SIG-M5 treated with dmso at 0.1 percent for 504 hours (cell line): ENCODE data around the gene CLIC1.
"Not testable (repeated sequence)": the region's sequence is repeated elsewhere in the genome, so short reads cannot be mapped to it uniquely, and the experiment has no call there.

Source experiments
- DNase-seq: peaks from one replicate; lab custom pipeline; 2025; ENCODE audit not compliant: unreplicated experiment; lab: John Stamatoyannopoulos, UW

The CLIC1 gene

DNA sequence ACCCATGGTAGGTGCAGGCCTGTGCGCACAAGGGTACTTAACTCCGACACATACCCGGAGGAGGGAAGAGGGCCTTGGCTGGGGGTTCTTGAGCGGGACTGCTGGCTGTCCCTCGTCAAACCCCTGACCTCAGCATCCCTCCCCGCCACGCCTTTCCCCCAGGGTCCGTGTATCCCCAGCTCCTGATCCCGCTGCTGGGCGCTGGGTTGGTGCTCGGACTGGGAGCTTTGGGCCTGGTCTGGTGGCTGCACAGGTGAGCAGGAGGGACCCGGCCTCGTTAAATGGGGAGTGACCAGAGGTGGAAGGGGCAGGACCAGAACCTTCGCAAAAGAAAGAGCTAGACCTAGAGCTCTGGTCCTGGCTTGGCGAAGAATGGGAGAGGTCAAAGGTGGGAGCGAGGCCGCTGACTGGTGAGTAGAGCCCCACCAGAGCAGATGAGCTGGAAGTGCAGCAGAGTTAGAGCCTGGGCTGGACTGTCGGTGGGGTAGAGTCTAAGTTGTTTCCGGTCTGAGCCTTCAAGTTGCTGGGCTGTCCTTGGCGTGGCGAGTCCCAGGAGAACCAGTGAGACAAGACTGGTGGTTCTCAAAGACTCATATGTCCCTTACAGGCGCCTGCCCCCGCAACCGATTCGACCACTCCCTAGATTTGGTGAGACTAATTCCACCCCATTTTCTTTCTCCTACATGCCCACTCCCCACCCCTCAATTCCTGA is 12.2 kb downstream of the CLIC1 start:
- DNase-seq: no peak

DNA sequence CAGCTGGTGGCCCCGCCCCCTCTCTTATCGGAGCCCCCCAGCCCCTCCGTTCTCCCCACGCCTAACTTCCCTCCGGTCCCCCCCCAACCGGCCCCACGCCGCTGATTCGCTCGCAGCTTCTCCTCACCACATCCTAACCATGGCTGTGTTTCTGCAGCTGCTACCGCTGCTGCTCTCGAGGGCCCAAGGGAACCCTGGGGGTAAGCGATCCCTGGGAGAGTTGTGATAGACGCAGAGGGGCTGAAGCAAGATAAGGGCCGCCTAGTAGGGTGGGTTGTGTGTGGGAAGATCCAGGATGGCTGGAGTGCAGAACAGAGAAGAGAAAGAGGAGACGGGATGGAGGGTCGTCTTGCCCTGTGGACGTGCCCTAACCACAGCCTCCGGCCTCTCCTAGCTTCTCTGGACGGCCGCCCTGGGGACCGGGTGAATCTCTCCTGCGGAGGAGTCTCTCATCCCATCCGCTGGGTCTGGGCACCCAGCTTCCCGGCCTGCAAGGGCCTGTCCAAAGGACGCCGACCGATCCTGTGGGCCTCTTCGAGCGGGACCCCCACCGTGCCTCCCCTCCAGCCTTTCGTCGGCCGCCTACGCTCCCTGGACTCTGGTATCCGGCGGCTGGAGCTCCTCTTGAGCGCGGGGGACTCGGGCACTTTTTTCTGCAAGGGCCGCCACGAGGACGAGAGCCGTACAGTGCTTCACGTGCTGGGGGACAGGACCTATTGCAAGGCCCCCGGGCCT is 12.9 kb downstream of the CLIC1 start, which contains the start of gene MPIG6B:
TSS of gene MPIG6B (plus strand) at position 129 of the 735 bp plus-strand sequence. CDS start at position 140, 11 bp downstream.
- no peak for DNase-seq

DNA sequence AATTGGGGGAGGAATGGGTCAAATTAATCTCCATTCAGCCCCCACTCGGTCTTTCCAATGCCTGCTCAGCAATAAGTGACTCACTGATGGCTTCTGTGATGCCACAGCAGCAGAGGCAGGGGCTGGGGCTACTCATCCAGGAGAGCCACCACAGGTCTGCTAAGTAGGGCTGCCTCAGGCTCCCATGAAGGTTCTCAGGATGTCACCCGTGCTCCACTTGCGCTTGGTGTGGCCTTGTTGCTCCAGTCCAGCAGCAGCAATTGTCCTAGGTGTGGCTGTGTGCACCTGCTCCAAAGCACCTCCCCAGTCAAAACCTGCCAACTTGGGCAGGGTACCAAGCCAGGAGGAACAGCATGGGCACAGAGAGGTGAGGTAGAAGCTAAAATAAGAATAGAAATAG is 14.2 kb downstream of the CLIC1 start:
- DNase-seq: no peak

DNA sequence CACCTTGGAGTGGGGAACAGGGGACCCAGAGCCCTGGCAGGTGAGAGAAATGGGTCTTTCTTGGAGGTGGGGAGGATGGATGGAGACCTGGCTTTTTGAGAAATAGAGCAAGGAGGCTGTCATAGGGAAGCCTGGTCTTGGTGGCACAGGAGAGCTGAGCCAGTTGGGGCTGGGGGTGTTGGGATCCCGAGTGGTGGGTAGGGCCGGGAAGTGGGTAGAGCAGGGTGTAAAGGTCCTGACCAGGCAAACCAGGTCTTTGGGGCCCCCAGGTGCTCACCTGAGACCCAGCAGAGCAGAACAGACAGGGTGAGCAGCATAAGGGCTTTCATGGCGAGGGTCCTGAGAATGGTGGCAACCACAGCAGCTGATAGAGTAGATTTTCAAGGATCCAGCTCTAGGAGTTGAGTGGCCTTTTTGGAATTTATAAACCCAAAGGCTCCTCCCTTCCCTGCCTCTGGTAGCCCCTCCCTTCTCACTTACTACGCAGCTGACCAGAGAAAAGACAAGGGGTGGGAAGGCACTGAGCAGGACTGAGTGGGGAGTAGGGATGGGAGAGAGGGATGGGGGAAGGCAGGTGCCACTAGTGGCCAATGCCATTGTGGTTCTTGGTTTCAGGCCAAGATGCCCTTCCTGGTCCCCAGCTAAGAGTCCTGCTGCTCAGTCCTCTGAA is 14.8 kb downstream of the CLIC1 start, which contains the start of gene LY6G6C:
TSS of gene LY6G6C (minus strand) at position 396 of the 670 bp plus-strand sequence. CDS start at position 329, 67 bp downstream.
- no peak for DNase-seq

DNA sequence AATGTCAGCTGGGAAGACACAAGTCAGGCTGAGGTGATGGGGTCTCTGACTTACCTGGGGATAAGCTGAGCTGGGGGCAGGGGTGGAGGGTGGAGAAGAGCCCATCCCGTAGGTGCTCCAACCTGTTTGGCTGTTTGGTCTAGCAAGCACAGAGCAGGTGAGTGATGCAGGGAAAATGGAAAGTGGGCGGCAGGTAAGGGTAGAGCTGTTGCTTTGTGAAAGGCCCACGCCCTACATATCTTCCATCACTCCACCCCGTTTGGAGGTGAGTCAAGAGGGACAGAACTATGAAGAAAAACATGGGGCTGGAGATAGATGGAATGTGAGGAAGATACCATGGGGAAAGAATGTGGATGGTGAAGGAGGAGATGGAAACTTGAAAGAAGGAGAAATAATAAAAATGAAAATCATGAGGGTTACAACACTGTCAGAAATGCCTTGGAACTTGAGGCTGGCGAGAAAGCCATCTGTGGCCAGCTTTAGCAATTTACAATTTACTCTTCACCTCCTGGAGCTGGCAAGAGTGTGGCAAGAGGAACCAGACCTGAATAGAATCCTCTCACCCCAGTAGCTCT is 16.0 kb downstream of the CLIC1 start:
- DNase-seq: no peak

DNA sequence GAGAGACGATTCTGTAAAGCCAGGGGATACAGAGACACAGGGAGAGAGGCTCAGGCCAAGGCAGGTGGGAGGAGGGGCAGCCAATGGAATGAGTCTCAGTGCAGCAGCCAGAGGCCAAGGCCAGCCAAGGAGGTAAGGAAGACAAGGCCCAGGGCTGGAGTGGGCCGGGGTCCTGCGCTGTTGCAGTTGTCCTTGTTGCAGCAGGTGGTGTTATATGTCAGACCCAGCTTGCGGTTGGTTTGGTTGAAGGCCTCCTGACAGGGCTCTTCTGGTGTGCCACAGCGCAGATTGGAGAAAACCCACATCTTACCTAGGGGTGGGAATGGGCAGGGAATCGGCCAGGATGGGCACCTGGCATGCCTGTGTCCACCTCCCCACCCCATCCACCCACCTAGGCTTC is 17.3 kb downstream of the CLIC1 start:
- no peak for DNase-seq

DNA sequence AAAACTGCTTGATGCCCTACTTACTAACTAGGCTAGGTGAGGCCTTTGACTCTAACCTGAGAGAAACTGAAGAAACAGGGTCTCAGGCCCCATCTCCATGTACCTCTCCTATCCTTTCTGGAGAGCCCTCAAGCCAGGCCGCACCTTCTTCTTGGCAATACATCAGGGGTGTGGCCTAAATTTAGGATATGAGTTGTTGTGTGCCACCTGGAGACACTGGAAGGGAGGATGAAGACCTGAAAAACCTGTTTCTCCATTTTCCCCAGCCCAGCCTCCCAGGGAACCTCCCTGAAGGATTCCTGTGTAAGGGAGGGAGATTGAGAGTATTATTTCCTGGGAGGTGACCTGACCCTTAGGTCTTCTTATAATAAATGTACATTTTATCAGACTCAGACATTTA is 18.1 kb downstream of the CLIC1 start:
- peak; percentile 37 for DNase-seq

DNA sequence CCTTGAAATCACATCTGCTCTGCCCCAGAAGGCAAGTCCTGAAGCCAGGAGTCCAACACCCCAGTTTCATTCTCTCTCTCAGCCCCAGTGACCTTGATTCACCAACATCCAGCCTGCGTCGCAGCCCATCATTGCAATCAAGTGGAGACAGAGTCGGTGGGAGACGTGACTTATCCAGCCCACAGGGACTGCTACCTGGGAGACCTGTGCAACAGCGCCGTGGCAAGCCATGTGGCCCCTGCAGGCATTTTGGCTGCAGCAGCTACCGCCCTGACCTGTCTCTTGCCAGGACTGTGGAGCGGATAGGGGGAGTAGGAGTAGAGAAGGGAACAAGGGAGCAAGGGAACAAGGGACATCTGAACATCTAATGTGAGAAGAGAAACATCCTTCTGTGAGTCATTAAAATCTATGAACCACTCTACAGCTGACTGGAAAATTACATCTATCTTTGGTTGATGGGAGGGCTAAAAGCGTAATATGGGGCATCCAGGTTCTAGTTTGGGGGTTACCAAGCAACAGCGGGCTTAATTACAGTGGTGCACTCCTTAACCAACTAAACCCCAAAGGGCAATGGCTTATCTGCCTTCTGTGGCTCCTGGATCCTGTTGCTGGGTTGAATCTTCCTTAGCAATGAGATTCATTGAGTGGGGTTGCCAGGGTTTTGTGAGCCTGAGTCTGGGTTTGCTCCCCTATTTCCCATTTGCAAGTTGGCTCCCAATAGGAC is 18.7 kb downstream of the CLIC1 start:
- DNase-seq: peak; percentile 8

DNA sequence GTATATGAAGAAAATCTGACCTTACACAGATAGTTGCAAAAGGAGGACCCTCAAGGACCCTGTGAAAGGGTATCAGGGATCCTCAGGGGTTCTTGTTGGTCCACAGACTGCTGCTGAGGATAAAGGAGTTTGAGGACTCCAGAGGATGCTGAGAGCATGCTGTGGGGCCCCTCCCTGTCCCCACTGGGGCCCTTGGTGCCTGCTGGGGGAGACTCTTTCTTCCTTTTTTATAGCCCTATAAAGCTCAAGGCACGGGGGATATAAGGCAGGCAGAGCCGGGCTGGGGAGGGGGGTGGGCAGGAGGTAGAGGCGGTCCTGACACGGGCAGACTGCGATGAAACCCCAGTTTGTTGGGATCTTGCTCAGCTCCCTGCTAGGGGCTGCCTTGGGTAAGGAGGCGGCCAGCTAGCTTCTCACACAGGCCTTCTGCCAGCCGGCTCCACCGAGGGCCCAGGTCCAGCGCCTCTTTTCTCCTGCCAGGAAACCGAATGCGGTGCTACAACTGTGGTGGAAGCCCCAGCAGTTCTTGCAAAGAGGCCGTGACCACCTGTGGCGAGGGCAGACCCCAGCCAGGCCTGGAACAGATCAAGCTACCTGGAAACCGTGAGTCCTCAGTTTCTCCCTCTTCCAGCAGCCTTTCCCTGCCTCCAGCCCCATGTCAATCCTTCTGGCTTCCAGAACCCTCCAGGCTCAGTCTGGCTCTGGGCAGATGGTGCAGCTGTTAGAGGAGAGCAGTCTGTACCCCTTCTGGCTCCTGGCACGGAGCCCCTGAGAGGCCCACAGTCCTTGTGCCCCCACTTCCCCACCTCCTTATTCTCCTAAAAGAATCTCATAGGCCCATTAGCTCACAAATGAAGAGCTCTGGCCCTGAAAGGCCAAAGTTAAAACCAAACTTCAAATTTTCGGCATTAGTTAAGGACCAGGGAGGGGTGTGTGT is 21.0 kb downstream of the CLIC1 start, which contains the start of gene LY6G6D:
TSS of gene LY6G6D (plus strand) at position 327 of the 937 bp plus-strand sequence. CDS start at position 335, 8 bp downstream.
- DNase-seq: no peak

DNA sequence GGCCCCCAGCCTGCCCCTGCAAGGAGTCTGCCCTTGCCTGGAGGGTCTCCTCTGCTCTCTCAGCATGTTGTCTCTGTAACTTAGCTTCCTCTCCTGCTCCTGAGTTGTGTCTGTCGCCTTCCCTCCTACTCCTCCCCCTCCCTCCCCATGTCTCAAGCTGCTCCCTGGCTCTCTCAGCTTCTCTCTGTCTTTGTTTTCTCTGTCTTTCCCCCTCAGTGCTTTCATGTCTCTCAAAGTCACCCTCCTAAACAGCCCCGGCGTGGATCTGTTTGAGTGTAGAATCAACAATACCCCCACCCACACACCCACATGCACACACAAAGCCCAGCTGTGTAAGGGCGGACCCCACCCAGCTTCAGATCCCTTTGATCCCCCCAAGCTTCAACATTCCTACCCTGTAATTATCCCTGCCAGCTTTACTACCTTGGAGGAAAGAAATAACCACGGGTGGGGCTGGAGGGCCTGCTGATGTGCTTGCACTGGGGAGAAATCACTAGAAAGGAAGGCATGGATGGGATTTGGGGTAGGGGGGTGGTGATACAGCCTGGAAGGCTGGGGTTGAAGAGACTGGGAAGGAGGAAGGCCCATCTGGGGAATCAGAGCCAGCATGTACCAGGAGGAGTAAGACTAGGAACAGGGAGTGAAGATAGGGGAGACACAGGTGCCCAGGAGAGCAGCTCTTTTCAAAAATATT is 22.2 kb downstream of the CLIC1 start:
- DNase-seq: no peak

DNA sequence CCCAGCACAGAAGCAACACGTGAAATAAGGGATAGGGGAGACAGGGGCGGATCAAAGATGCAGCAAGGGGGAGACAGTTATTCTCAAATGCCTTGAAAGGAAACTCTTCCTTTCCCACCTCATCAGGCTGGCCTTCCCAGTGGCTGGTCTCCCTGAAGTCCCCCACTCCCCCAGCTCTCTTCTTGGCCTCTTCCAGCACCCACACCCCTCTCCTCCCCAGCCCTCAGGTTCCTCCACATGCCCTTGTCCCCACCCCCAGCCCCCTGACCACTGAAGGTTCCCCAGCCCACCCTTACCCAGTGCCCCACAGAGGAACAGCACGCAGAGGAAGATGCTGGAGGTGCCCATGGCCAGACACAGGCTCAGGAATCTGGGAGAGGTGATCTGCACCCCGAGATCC is 22.9 kb downstream of the CLIC1 start:
- no peak for DNase-seq

DNA sequence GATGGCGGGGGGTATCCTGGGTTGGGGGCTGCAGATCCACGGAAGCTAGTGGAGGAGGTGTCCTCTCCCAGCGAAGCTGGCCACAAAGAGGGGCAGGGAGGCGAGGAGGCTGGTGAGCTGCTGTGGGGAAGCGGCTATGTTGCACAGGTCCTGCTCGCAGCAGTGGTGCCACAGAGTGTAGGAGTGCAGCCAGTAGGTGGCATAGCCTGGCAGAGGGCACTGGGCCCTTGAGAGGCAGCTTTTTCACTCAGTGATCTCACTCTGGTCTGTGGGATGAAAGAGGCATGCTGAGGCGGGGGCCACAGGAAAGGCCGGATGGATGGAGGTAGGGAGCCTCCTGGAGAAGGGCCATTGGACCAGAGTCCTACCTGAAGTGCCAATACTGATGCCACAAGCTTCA is 24.0 kb downstream of the CLIC1 start:
- no peak for DNase-seq

DNA sequence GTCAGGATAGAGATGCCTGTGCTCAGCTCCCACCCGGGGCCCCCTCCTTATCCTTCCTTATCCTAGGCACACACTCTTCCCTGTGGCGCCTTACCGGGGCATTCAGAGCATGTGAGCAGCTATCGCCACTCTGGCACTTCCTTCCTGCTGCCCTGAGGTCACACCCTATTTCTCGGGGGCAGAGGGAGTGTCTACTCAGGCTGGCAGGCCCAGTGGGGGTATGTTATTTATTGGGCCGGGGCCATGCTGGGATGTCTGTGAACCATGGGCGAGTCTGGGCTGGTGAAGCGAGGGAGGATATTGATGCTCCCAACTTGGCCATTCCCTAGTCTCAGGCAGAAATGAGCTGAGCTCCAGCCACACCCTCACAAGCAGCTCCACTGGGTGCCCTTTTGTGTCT is 25.1 kb downstream of the CLIC1 start:
- no peak for DNase-seq

DNA sequence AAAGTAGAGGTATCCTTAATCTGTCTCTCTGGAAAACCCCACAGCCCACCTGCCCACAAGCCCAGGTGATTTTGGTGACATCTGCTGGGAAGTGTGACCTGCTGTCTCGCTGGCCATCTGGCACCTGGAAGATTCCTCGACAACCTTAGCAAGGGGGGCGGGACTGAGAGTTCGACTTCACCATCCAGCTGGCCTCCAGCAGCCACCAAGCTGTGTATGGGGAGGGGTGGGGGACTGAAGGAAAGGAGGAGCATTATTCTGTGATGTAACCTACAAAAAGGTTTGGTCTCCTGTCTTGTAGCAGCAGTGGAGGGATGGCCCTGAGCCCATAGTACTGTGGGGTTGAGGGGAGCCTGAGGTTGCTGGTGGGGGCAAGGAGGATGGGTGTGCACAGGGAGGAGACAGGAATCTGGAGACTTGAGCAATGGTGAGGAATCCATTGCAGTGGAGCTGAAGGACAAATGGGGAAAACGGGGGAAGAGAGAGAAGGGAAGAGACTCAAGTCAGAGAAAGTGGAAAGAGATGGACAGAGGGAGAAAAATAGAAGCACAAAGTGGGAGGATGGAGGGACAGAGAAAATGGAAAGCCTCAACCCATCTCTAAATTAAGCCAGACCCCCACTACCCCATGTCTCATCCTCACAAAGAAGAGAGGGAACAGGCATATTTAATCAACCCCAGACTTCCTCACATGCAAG is 25.7 kb downstream of the CLIC1 start:
- DNase-seq: no peak

DNA sequence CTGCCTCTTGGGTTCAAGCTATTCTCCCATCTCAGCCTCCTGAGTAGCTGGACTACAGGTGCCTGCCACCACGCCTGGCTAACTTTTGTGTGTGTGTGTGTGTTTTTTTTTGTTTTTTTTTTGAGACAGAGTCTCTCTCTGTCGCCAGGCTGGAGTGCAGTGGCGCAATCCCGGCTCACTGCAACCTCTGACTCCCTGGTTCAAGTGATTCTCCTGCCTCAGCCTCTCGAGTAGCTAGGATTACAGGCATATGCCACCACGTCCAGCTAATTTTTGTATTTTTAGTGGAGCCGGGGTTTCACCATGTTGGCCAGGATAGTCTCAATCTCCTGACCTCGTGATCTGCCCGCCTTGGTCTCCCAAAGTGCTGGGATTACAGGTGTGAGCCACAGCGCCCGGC is 27.2 kb downstream of the CLIC1 start:
- not testable (repeated sequence) for DNase-seq

DNA sequence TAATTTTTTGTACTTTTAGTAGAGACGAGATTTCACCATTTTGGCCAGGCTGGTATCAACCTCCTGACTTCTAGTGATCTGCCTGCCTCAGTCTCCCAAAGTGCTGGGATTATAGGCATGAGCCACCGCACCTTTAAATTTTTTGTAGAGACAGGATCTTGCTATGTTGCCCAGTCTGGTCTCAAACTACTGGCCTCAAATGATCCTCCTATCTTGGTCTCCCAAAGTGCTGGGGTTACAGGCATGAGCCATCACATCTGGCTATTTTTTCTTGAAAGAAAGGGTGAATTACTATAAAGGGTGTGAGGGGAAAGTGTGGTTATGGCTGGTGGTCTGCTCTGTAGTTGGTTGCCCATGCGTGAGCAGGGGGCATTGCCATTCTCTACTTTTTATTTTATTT is 28.1 kb downstream of the CLIC1 start:
- no peak for DNase-seq

DNA sequence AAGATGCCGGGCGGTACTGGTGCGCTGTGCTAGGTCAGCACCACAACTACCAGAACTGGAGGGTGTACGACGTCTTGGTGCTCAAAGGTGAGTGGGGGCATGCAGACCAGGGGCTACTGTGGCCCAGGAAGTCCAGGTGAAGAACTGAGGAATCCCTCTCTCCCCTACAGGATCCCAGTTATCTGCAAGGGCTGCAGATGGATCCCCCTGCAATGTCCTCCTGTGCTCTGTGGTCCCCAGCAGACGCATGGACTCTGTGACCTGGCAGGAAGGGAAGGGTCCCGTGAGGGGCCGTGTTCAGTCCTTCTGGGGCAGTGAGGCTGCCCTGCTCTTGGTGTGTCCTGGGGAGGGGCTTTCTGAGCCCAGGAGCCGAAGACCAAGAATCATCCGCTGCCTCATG is 28.6 kb downstream of the CLIC1 start:
- no peak for DNase-seq

DNA sequence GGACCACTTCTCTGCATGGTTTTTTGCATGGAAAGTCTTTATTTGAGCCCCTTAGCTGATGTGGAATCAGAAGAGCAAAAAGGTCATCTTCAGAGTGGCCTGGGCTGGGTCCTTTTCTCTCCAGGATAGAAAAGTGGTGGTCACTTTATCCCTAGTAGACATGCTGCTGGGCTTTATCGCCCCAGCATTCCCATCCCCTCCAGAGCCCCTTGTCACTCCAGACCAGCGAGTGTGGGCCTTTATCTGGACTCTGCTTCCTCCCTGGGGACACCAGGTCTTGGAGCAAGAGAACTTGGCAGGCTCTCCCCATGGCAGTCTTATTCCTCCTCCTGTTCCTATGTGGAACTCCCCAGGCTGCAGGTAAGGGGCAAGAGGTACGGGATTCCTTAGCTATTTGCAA is 29.7 kb downstream of the CLIC1 start, which contains the start of gene LY6G6F:
TSS of gene LY6G6F (plus strand) at position 268 of the 400 bp plus-strand sequence. CDS start at position 309, 41 bp downstream.
- DNase-seq: no peak
